IPS-15b (cell line): ENCODE measurements around the gene KASH5.

ENCODE experiments used
- H3K27me3 ChIP-seq: one replicate; pipeline ENCODE4 v1.6.1; 2013; ENCODE audit warnings: low read length; ENCODE audit not compliant: control insufficient read depth, insufficient read depth
- H3K36me3 ChIP-seq: one replicate; pipeline ENCODE4 v1.6.1; 2013; ENCODE audit warnings: low read length; ENCODE audit not compliant: control insufficient read depth, insufficient read depth
- H3K4me1 ChIP-seq: one replicate; pipeline ENCODE4 v1.6.1; 2013; ENCODE audit warnings: mild to moderate bottlenecking, low read length; ENCODE audit not compliant: control insufficient read depth, insufficient read depth
- H3K4me3 ChIP-seq: one replicate; pipeline ENCODE4 v1.5.1; 2013; ENCODE audit warnings: low read depth, low read length
- H3K9ac ChIP-seq: one replicate; pipeline ENCODE4 v1.6.1; 2013; ENCODE audit warnings: low read depth, mild to moderate bottlenecking, low read length
- H3K9me3 ChIP-seq: one replicate; pipeline ENCODE4 v1.6.1; 2013; ENCODE audit warnings: mild to moderate bottlenecking, low read length; ENCODE audit not compliant: control insufficient read depth, insufficient read depth

Gene KASH5

GRCh38 chr19:49427855-49428546, 40.0 kb downstream of the KASH5 start:
- Histone ChIP-seq H3K27me3 (peaks cover 73% of the 10 kb centered on the region), H3K9ac (no peak overlapping the region), H3K9me3 (no peaks in the 10 kb centered on the region), H3K36me3 (no peaks in the 10 kb centered on the region), H3K4me3 (peak overlapping the region; percentile 75), H3K4me1 (peaks cover 16% of the 10 kb centered on the region)

- H3K9me3 ChIP-seq, result no peaks in the 10 kb centered on the region
- H3K27me3 ChIP-seq, result peaks cover 73% of the 10 kb centered on the region
These were observed 40.8 kb downstream of the KASH5 start for GRCh38 chr19:49428547-49429451.

GRCh38 chr19:49430172-49430677, 42.2 kb downstream of the KASH5 start:
- Histone ChIP-seq H3K36me3 (no peaks in the 10 kb centered on the region), H3K4me1 (peaks cover 14% of the 10 kb centered on the region), H3K4me3 (no peak overlapping the region), H3K9ac (no peak overlapping the region), H3K9me3 (no peaks in the 10 kb centered on the region), H3K27me3 (peaks cover 68% of the 10 kb centered on the region)

More at GRCh38 chr19:49428547-49429451, 40.8 kb downstream of the KASH5 start:
- Histone ChIP-seq H3K36me3 (no peaks in the 10 kb centered on the region), H3K4me1 (peaks cover 14% of the 10 kb centered on the region), H3K9ac (no peak overlapping the region), H3K4me3 (peak overlapping the region; percentile 67)

DNA sequence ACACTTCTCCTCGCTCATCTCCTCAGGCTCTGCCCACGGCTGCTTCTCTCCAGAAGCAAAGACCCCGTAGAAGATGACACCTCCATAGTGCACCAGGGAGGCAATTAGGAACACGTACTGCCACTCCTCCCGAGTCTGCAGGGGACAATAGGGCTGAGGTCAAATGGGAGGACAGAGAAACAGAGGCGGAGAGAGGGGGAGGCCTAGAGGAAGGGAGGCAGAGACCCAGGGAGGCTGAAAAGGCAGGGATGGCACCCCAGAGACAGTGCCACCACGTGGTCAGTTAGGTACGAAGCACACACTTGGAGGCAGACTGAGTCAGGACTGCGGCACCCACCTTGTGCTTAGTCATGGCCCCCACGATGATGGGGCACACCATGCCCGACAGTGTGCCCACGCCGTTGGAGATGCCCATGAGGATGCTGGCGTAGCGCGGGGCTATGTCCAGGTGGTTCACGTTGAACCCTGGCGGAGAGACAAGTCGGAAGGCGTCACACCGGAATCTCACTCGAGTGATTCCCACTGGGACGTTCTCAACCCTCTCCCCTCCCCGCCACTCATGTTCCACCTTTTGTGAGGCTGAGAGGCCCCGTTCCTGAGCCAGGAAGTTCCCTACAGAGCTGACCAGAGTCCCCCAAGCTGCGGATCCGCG, 42.8 kb downstream of the KASH5 start:
- peaks cover 14% of the 10 kb centered on the region for H3K4me1 ChIP-seq
- no peaks in the 10 kb centered on the region for H3K36me3 ChIP-seq
- H3K9ac ChIP-seq, result no peak overlapping the region
- H3K9me3 ChIP-seq, result no peaks in the 10 kb centered on the region
- no peak overlapping the region for H3K4me3 ChIP-seq
- H3K27me3 ChIP-seq, result peaks cover 68% of the 10 kb centered on the region

- H3K9me3 ChIP-seq, result no peaks in the 10 kb centered on the region
- H3K9ac ChIP-seq, result no peak overlapping the region
- no peak overlapping the region for H3K4me3 ChIP-seq
- peaks cover 16% of the 10 kb centered on the region for H3K4me1 ChIP-seq
- no peaks in the 10 kb centered on the region for H3K36me3 ChIP-seq
- H3K27me3 ChIP-seq, result peaks cover 70% of the 10 kb centered on the region
These were observed 43.3 kb downstream of the KASH5 start for GRCh38 chr19:49431330-49431749.

GRCh38 chr19:49432141-49433073, 44.4 kb downstream of the KASH5 start:
- H3K4me1 ChIP-seq, result peaks cover 8% of the 10 kb centered on the region
- H3K4me3 ChIP-seq, result peak overlapping the region; percentile 56
- no peaks in the 10 kb centered on the region for H3K36me3 ChIP-seq
- peaks cover 70% of the 10 kb centered on the region for H3K27me3 ChIP-seq
- no peak overlapping the region for H3K9ac ChIP-seq
- no peaks in the 10 kb centered on the region for H3K9me3 ChIP-seq

DNA sequence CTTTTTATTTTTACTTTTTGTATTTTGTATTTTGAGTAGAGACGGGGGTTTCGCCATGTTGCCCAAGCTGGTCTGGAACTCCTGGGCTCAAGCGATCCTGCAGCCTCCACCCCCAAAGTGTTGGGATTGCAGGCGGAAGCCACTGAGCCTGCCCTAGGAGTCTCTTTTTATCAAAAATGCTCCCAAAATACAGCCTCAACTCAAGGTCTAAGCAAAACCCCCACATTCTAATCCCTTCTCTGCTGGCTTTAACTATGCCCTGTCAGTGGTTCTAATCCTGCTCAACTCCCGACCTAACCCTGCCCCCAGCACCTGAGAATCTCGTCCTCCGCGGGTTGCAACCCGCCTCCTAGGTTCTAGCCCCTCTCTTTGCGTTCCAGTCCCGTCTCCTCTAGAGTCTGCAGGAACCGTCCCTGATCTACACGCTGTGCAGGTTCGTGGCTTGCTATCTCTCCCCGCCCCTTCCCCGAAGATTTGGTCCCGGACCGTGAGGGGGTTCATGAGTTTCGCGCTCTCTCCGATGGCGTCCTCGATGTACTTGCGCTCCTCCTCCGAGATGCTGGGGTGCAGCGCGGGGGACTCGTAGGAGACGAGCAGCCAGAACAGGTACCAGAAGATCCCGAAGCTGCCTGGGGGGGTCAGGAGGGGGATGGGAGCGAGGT, 45.3 kb downstream of the KASH5 start:
- no peaks in the 10 kb centered on the region for H3K36me3 ChIP-seq
- H3K9me3 ChIP-seq, result no peaks in the 10 kb centered on the region
- no peak overlapping the region for H3K9ac ChIP-seq
- H3K27me3 ChIP-seq, result peaks cover 78% of the 10 kb centered on the region
- peaks cover 8% of the 10 kb centered on the region for H3K4me1 ChIP-seq
- H3K4me3 ChIP-seq, result peak overlapping the region; percentile 56

- H3K4me3 ChIP-seq, result no peak overlapping the region
- peaks cover 86% of the 10 kb centered on the region for H3K27me3 ChIP-seq
- H3K9me3 ChIP-seq, result no peaks in the 10 kb centered on the region
- H3K9ac ChIP-seq, result no peak overlapping the region
- peaks cover 2% of the 10 kb centered on the region for H3K4me1 ChIP-seq
- no peaks in the 10 kb centered on the region for H3K36me3 ChIP-seq
These were observed 47.0 kb downstream of the KASH5 start for GRCh38 chr19:49434907-49435583.

DNA sequence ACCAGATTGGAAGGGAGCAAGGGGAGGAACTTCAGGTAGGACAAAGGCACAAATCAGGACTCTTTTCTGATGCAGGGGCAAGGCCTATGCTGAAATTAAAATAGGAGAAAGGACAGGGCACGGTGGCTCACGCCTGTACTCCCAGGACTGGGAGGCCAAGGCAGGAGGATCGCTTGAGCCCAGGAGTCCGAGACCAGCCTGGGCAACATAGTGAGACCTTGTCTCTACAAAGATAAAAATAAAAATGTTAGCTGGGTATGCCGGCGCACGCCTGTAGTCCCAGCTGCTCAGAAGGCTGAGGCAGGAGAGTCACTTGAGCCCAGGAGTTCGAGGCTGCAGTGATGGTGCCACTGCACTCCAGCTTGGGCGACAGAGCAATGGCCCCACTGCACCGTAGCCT, 47.6 kb downstream of the KASH5 start:
- Histone ChIP-seq H3K27me3 (peaks cover 87% of the 10 kb centered on the region), H3K36me3 (no peaks in the 10 kb centered on the region)

DNA sequence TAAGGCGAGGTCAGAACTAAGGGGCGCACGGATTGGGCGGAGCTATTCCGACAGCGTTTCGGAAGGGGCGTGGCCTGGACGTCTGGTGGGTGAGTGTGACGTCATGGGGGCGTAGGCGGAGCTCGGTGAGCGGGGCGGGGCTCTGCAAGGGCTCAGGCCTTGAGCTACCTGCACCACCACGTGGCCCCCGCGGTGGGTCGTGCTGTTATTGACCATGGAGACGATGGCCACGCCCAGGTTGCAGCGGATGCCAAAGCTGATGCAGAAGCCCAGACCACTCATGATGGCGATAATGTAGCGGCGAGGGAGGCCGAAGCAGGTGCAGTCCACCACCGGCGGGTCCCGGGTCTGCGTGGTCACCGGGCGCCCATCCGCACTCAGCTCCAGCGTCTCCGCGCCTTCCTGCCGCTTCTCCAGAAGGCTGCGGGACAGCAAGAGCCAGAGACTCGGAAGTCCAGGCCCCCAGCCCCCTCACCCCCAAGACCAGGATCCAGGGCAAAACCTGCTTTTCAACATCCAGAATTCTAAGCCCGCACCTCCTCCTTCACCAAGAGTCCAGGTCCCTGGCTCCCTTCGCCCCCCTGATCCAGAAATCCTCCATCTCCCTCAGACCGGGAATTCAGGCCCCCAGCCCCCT, 48.5 kb downstream of the KASH5 start:
- no peaks in the 10 kb centered on the region for H3K36me3 ChIP-seq
- H3K9me3 ChIP-seq, result no peaks in the 10 kb centered on the region
- peaks cover 2% of the 10 kb centered on the region for H3K4me1 ChIP-seq
- H3K4me3 ChIP-seq, result peak overlapping the region; percentile 56
- H3K9ac ChIP-seq, result no peak overlapping the region
- H3K27me3 ChIP-seq, result peaks cover 88% of the 10 kb centered on the region

More for the DNA sequence above, 47.6 kb downstream of the KASH5 start:
- Histone ChIP-seq H3K4me3 (peak overlapping the region; percentile 30), H3K9ac (no peak overlapping the region), H3K9me3 (no peaks in the 10 kb centered on the region), H3K4me1 (peaks cover 2% of the 10 kb centered on the region)
